Transverse colon (tissue), 4 donors: Measurements from ENCODE around the gene EXD2. TPM values are rescaled to one million over a fixed set of nuclear protein-coding genes. Genes with fewer than 3 reads are reported as not detected.

Experiments used
- DNase-seq: peaks from one replicate; pipeline ENCODE4 v3.0.0-alpha.2; 2019
- H3K27ac ChIP-seq, 4 donors: fragments of 200-600 bp; sonication (generic); 2 replicates each; pipeline ENCODE4 v1.5.1; 2016 to 2018; ENCODE audit warnings: inconsistent platforms in 4 of 4
- H3K27me3 ChIP-seq: fragments of 200-600 bp; sonication (generic); 2 replicates; pipeline ENCODE4 v1.5.1; 2017; ENCODE audit warnings: inconsistent platforms
- H3K36me3 ChIP-seq, 4 donors: fragments of 200-600 bp; sonication (generic); 2 replicates each; pipeline ENCODE4 v1.5.1; 2017 to 2019; ENCODE audit warnings: inconsistent platforms in 4 of 4
- H3K4me1 ChIP-seq, 4 donors: fragments of 200-600 bp; sonication (generic); 2 replicates each; pipeline ENCODE4 v1.5.1; 2017 to 2020; ENCODE audit warnings: inconsistent platforms in 4 of 4
- H3K4me3 ChIP-seq, 4 donors: fragments of 200-600 bp; sonication (generic); 1 replicate in 1 of 4; 2 replicates in 3 of 4; pipeline versions ENCODE4 v1.5.1 to v1.6.1; 2017 to 2019; ENCODE audit warnings: inconsistent platforms in 4 of 4
- H3K9me3 ChIP-seq, 2 donors: fragments of 200-600 bp; sonication (generic); 2 replicates each; pipeline ENCODE4 v1.5.1; 2017 to 2019; ENCODE audit warnings: inconsistent platforms in 2 of 2
- EP300 ChIP-seq: sonication (generic); formaldehyde crosslinking; IDR thresholded peaks from one replicate; pipeline ENCODE4 v1.6.1; 2017; ENCODE audit warnings: antibody characterized with exemption, low read depth
- POLR2A ChIP-seq: fragments of 450-650 bp; IDR thresholded peaks from one replicate; pipeline ENCODE4 v1.6.1; 2016; ENCODE audit warnings: antibody characterized with exemption, mild to moderate bottlenecking, moderate library complexity
- POLR2AphosphoS5 ChIP-seq, 3 donors: sonication (generic); formaldehyde crosslinking; IDR thresholded peaks; one replicate each; pipeline ENCODE4 v1.6.1; 2016; ENCODE audit warnings: antibody characterized with exemption in 3 of 3
- WGBS, 2 donors: methylation state at CpG; one replicate each; pipeline ENCODE4 v1.1.5; 2018; ENCODE audit warnings: low coverage in 1 of 2; 5-methylcytosine and 5-hydroxymethylcytosine counted together
- in situ Hi-C, 4 donors: fragments of 200-750 bp; cut with MboI; loops; one replicate each; pipeline versions ENCODE4 v1.15.0 to v1.15.1; 2017; ENCODE audit warnings: low sequenced_read_pairs in 3 of 4, low pct_ligation_motif_present in 1 of 4, low pct_unique_long_range_greater_than_20kb in 1 of 4
- intact Hi-C: fragments of 100-400 bp; cut with DNase I; formaldehyde crosslinking; loops from one replicate; pipeline ENCODE4 v1.15.1; 2023; ENCODE audit warnings: low total_unique reads
- total RNA-seq, 4 donors: library from RNA; depleted of rRNA; stranded (reverse); fragments of >200 nt; gene quantifications; one replicate each; pipeline ENCODE4 v1.1.0, GENCODE V29; 2016
- TF ChIP-seq, protein P1 (sequence below), 5 experiments: fragments of 200-600 bp in 3 of 5; fragments of 450-650 bp in 2 of 5; sonication (generic) in 3 of 5; IDR thresholded peaks; 1 replicate in 2 of 5; 2 replicates in 3 of 5; pipeline ENCODE4 v1.5.1; 2016 to 2017; ENCODE audit warnings: antibody characterized with exemption in 5 of 5, inconsistent platforms in 3 of 5, mild to moderate bottlenecking in 2 of 5, moderate library complexity in 1 of 5

Gene EXD2
- total RNA-seq, 4 donors from 2014 or later = 16.5 to 33.8 (median 22.8) TPM

DNA sequence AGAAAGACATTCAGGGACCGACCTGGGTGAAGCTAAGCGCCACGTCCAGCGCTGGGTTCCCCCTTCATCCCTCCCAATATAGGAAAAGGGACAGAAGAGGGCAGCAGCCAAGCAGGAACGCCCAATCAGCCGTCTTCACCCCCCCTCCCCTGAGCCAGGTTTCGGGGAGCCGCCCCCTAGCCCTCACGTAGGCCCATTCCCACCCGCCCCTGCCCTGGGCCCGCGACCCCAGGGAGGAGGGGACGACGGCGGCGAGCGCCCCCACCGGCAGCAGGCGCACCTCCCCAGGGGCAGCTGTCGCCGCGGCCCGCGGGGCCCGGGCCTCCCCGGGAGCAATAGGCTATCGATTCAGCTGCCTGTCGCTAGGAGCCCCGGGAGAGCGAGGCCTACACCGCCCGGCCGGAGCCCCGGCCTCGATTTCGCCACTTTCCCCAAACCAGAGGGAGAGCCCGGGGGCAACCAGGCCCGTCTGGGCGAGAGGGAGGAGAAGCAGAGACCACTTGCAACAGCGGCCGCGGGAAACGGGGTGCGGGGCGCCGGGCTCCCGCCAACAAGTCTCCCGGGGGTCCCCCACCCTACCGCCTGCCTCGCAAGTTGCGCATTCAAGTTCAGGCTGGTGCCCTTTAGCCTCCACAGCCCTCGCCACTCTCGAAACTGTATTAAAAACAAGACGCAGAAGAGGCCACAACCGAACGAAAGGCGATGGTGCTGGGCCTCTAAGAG lies 39.7 kb upstream of the EXD2 start:
- Histone ChIP-seq H3K27me3 (no peaks in the 10 kb centered on the region), H3K4me3 (peak overlapping the region; percentile 81 to 97 (median 94)), H3K9me3 (no peaks in the 10 kb centered on the region), H3K27ac (peak overlapping the region; percentile 94 to 98 (median 95)), H3K4me1 (peaks cover 0 to 25% (median 12%) of the 10 kb centered on the region in 4 donors), H3K36me3 (no peaks in the 10 kb centered on the region)
- TF ChIP-seq EP300 (no peak), POLR2A (peak; percentile 40), POLR2AphosphoS5 (IDR thresholded peaks at IDR 0.05) (peak in 1 of 3 donors; percentile 18)
- TF ChIP-seq, protein P1, sequence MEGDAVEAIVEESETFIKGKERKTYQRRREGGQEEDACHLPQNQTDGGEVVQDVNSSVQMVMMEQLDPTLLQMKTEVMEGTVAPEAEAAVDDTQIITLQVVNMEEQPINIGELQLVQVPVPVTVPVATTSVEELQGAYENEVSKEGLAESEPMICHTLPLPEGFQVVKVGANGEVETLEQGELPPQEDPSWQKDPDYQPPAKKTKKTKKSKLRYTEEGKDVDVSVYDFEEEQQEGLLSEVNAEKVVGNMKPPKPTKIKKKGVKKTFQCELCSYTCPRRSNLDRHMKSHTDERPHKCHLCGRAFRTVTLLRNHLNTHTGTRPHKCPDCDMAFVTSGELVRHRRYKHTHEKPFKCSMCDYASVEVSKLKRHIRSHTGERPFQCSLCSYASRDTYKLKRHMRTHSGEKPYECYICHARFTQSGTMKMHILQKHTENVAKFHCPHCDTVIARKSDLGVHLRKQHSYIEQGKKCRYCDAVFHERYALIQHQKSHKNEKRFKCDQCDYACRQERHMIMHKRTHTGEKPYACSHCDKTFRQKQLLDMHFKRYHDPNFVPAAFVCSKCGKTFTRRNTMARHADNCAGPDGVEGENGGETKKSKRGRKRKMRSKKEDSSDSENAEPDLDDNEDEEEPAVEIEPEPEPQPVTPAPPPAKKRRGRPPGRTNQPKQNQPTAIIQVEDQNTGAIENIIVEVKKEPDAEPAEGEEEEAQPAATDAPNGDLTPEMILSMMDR (IDR thresholded peaks at IDR 0.05) = peak; percentile 46 to 65 (median 61)
- in situ Hi-C loops (no loop called here), intact Hi-C loops (no loop called here)
- 0% methylated on average over 55 of the region's 57 CpGs; no CpG with 5 or more reads in 1 of the 2 donors for WGBS, 2 donors
- DNase-seq = peak; percentile 79

DNA sequence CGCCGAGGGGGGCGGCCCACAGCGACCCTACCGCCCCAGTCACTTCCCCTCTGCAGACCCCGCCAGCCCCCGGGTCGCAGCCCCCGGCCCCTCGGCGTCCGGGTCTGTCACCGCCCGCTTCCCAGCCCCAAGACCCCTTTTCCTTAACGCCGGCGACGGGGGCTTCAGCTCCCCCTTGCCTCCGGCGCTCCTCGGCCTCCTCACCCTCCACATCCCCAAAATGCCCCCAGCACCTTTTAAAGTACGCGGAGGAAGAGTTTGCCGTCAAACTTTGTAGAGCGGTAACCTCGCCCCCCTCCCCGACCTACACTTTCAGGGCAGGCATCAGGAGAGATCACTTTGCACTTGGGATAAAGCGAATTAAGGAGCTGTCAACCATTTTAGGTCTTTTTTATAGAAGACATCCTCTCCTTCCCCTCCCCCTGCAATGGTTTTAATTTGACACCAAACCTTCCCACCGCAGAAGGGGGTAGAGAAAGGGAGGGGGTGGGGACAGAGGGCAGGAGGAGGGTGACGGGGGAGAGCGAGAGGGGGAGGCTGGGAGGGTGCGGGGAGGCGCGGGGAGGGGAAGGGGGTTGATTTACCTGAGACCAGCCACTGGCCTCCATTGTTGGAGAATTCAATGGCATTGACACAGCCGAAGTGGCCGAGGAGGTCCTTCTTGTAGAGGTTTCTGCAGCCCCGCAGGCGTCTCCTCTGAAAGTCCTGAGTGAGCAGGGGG lies 39.0 kb upstream of the EXD2 start:
- peak overlapping the region; percentile 81 to 97 (median 94) for H3K4me3 ChIP-seq
- intact Hi-C loops (no loop called here), in situ Hi-C loops (no loop called here)
- no peaks in the 10 kb centered on the region for H3K9me3 ChIP-seq
- whole genome bisulfite sequencing, 2 donors = 0 to 2% methylated on average over 3 to 36 of the region's 38 CpGs
- H3K27me3 ChIP-seq = no peaks in the 10 kb centered on the region
- peak; percentile 10 for DNase-seq
- H3K27ac ChIP-seq = peak overlapping the region; percentile 94 to 98 (median 95)
- H3K4me1 ChIP-seq = peaks cover 0 to 25% (median 12%) of the 10 kb centered on the region in 4 donors
- no peak for TF ChIP-seq POLR2AphosphoS5 (IDR thresholded peaks at IDR 0.05)
- TF ChIP-seq, protein P1 (IDR thresholded peaks at IDR 0.05) = no peak
- no peak for TF ChIP-seq EP300
- TF ChIP-seq POLR2A = no peak
- no peaks in the 10 kb centered on the region for H3K36me3 ChIP-seq

DNA sequence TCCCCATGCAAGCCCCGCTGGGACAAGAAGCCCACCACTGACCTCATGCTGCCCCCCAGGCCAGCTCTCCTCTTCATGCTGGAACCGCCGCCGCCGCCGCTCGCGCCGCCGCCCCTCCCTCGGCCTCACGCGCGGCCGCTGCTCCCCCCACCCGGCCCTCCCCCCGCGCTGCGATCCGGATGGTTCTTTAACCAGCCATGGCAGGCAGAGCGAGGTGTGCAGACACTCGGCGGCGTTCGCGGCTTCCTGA lies 38.5 kb upstream of the EXD2 start, which contains the start of gene DCAF5:
Gene DCAF5 (minus strand): TSS at position 218 of the 250 bp plus-strand sequence. CDS start 141 bp downstream, at position 77.
- Histone ChIP-seq H3K27me3 (no peaks in the 10 kb centered on the region), H3K36me3 (no peaks in the 10 kb centered on the region), H3K27ac (peak within 1 kb of the TSS; percentile 94 to 98 (median 95)), H3K9me3 (no peaks in the 10 kb centered on the region), H3K4me1 (peaks cover 0 to 25% (median 12%) of the 10 kb centered on the region in 4 donors), H3K4me3 (peak within 1 kb of the TSS; percentile 81 to 97 (median 94))
- in situ Hi-C loops (no loop called here), intact Hi-C loops (no loop called here)
- TF ChIP-seq POLR2AphosphoS5 (IDR thresholded peaks at IDR 0.05) (no peak), POLR2A (no peak), EP300 (no peak)
- TF ChIP-seq, protein P1 (IDR thresholded peaks at IDR 0.05) = no peak
- WGBS, 2 donors = 0% methylated on average over 10 of the region's 26 CpGs; no CpG with 5 or more reads in 1 of the 2 donors
- DNase-seq = peak; percentile 96

DNA sequence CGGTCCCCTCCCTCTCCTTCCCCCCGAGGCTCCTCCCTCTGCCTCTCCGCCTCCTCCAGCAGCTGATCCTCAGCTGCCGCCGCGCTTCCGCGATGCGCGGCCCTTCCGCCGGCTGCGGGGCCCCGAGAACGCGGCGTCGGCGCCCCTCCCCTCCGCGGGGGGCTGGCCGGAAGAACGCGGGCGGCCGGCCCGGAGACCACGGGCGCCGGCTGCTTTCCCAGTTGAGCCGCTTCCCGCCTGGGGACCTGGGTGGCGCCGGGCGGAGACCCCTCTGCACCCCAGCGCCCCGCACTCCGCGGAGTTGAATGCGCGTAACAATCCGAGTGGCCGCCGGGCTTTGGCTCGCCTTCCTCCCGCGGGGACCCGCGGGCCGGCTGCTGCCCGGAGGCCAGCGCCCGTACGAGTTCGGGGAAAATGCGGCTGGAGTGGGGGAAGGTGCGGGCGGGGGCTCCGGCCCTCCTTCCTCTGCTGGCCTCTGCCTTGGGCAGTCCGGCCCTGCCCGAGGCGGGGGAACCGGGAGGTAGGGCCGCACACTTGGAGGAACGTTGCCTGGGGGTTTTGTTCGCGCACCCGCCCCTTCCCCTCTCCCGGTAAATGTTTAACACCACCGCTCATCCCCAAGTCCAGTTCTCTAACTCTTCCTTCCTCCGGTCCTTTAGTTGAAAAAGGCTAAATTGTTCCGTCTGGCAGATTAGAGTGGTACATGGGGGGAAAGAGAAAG lies 38.0 kb upstream of the EXD2 start:
- TF ChIP-seq POLR2AphosphoS5 (IDR thresholded peaks at IDR 0.05) (peak; percentile 75 to 88 (median 86)), POLR2A (peak; percentile 60), EP300 (no peak)
- TF ChIP-seq, protein P1 (IDR thresholded peaks at IDR 0.05) = peak in 1 of 5 experiments; percentile 12
- Histone ChIP-seq H3K27me3 (no peaks in the 10 kb centered on the region), H3K4me1 (peaks cover 0 to 25% (median 12%) of the 10 kb centered on the region in 4 donors), H3K36me3 (no peaks in the 10 kb centered on the region), H3K27ac (peak overlapping the region; percentile 94 to 98 (median 95)), H3K4me3 (peak overlapping the region; percentile 81 to 97 (median 94)), H3K9me3 (no peaks in the 10 kb centered on the region)
- intact Hi-C loops = no loop called here
- DNase-seq = peak; percentile 40
- in situ Hi-C loops = no loop called here
- WGBS, 2 donors = 1% methylated on average over 63 of the region's 72 CpGs; no CpG with 5 or more reads in 1 of the 2 donors
